Adrenal gland (tissue), 5 donors: ENCODE results near the gene MARCHF3.

ENCODE experiments used
- POLR2A ChIP-seq, 2 donors: fragments of 450-650 bp; IDR thresholded peaks; one replicate each; pipeline ENCODE4 v1.6.1; 2017; ENCODE audit warnings: antibody characterized with exemption in 2 of 2, mild to moderate bottlenecking in 2 of 2, moderate library complexity in 1 of 2
- TF ChIP-seq, protein P1 (sequence below), 6 experiments: fragments of 450-650 bp in 4 of 6; fragments of 200-600 bp in 2 of 6; sonication (generic) in 1 of 6; IDR thresholded peaks; 1 replicate in 5 of 6; 2 replicates in 1 of 6; pipeline versions ENCODE4 v1.5.1 to v1.8.0; 2016 to 2021; ENCODE audit warnings: antibody characterized with exemption in 6 of 6, mild to moderate bottlenecking in 2 of 6, moderate library complexity in 1 of 6
- donor health status: DM: no; HTN: no; CAD: no.

DNA sequence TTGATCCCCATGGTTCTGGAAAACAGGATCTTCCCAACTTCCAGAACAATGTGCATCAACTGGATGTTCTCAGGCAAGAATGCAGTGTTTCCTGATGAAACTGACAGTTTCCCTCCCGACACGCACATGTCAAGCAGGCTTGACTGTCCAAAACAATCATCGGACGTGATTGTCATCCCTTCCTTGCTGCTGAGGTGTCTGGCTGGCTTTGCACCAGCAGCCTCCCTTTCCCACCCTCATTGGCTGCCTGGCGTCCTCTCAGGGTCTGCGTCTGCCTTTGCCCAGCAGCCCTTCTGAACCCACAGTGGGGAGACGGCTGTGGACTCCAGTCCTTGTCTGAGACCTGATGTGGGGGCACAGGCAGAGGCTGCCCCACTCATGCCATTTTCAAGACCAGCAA is 110.8 kb downstream of the MARCHF3 start:
- no peak for TF ChIP-seq POLR2A (IDR thresholded peaks at IDR 0.05)
- TF ChIP-seq, protein P1, sequence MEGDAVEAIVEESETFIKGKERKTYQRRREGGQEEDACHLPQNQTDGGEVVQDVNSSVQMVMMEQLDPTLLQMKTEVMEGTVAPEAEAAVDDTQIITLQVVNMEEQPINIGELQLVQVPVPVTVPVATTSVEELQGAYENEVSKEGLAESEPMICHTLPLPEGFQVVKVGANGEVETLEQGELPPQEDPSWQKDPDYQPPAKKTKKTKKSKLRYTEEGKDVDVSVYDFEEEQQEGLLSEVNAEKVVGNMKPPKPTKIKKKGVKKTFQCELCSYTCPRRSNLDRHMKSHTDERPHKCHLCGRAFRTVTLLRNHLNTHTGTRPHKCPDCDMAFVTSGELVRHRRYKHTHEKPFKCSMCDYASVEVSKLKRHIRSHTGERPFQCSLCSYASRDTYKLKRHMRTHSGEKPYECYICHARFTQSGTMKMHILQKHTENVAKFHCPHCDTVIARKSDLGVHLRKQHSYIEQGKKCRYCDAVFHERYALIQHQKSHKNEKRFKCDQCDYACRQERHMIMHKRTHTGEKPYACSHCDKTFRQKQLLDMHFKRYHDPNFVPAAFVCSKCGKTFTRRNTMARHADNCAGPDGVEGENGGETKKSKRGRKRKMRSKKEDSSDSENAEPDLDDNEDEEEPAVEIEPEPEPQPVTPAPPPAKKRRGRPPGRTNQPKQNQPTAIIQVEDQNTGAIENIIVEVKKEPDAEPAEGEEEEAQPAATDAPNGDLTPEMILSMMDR (IDR thresholded peaks at IDR 0.05), result no peak
